Vagina (tissue), 2 donors: Measurements from ENCODE around the gene INPP4B.

Source experiments
- POLR2A ChIP-seq, 2 donors: fragments of 450-650 bp; IDR thresholded peaks; one replicate each; pipeline ENCODE4 v1.6.1; 2017; ENCODE audit warnings: antibody characterized with exemption in 2 of 2, mild to moderate bottlenecking in 2 of 2, moderate library complexity in 2 of 2
- TF ChIP-seq, protein P1 (sequence below), 3 experiments: fragments of 450-650 bp in 2 of 3; fragments of 200-600 bp in 1 of 3; sonication (generic) in 1 of 3; IDR thresholded peaks; one replicate each; pipeline ENCODE4 v1.5.1; 2017 to 2019; ENCODE audit warnings: antibody characterized with exemption in 3 of 3, mild to moderate bottlenecking in 2 of 3, moderate library complexity in 2 of 3

DNA sequence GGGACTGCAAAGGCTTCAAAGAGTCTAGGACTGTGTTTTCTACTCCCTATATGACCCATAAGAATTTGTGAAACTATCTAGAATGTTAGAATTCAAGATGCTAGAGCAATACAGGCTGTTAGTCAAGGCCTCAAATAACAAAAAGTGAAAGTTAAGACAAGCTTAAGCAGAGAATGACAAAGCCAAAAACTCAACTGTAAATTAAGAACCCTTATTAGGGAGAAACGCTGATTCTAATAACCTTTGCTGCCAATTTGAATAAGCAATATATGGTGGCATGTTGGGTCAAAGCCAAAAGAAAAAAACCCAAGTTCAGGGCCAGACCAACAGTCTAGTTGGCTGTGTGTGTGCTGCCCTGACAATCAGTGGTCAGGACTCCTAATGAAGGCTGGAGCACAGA is 160.0 kb downstream of the INPP4B start:
- TF ChIP-seq, protein P1, sequence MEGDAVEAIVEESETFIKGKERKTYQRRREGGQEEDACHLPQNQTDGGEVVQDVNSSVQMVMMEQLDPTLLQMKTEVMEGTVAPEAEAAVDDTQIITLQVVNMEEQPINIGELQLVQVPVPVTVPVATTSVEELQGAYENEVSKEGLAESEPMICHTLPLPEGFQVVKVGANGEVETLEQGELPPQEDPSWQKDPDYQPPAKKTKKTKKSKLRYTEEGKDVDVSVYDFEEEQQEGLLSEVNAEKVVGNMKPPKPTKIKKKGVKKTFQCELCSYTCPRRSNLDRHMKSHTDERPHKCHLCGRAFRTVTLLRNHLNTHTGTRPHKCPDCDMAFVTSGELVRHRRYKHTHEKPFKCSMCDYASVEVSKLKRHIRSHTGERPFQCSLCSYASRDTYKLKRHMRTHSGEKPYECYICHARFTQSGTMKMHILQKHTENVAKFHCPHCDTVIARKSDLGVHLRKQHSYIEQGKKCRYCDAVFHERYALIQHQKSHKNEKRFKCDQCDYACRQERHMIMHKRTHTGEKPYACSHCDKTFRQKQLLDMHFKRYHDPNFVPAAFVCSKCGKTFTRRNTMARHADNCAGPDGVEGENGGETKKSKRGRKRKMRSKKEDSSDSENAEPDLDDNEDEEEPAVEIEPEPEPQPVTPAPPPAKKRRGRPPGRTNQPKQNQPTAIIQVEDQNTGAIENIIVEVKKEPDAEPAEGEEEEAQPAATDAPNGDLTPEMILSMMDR (IDR thresholded peaks at IDR 0.05): no peak
- TF ChIP-seq POLR2A (IDR thresholded peaks at IDR 0.05): no peak
